DMS114 treated with DMSO at 0.1 percent for 48 hours (cell line): ENCODE measurements around the gene DSCAML1.

Experiments
- DNase-seq: peaks from one replicate; lab custom pipeline; 2025; ENCODE audit not compliant: unreplicated experiment; lab: John Stamatoyannopoulos, UW

Gene DSCAML1

GRCh38 chr11:117619661-117620060, 177.4 kb downstream of the DSCAML1 start:
- no peak for DNase-seq

- no peak for DNase-seq
These were observed 178.0 kb downstream of the DSCAML1 start for GRCh38 chr11:117618982-117619355.

GRCh38 chr11:117618302-117618981, 178.6 kb downstream of the DSCAML1 start:
- no peak for DNase-seq

- no peak for DNase-seq
These were observed 180.0 kb downstream of the DSCAML1 start for GRCh38 chr11:117616979-117617378.

GRCh38 chr11:117614728-117615127, 182.3 kb downstream of the DSCAML1 start:
- DNase-seq: no peak

GRCh38 chr11:117613521-117613920, 183.5 kb downstream of the DSCAML1 start:
- DNase-seq: no peak

GRCh38 chr11:117612177-117612576, 184.8 kb downstream of the DSCAML1 start:
- DNase-seq: no peak

GRCh38 chr11:117610901-117611300, 186.1 kb downstream of the DSCAML1 start:
- DNase-seq: no peak

GRCh38 chr11:117610045-117610444, 187.0 kb downstream of the DSCAML1 start:
- no peak for DNase-seq

GRCh38 chr11:117607449-117607848, 189.6 kb downstream of the DSCAML1 start:
- no peak for DNase-seq

GRCh38 chr11:117606790-117607189, 190.2 kb downstream of the DSCAML1 start:
- no peak for DNase-seq

GRCh38 chr11:117606211-117606610, 190.8 kb downstream of the DSCAML1 start:
- no peak for DNase-seq

- DNase-seq: no peak
These were observed 191.7 kb downstream of the DSCAML1 start for GRCh38 chr11:117605331-117605730.

GRCh38 chr11:117604336-117604995, 192.6 kb downstream of the DSCAML1 start:
- no peak for DNase-seq

GRCh38 chr11:117603932-117604331, 193.1 kb downstream of the DSCAML1 start:
- no peak for DNase-seq

GRCh38 chr11:117601006-117601708, 195.9 kb downstream of the DSCAML1 start:
- DNase-seq: no peak

GRCh38 chr11:117600234-117600783, 196.7 kb downstream of the DSCAML1 start:
- no peak for DNase-seq

- DNase-seq: no peak
These were observed 199.9 kb downstream of the DSCAML1 start for GRCh38 chr11:117597071-117597470.

GRCh38 chr11:117595440-117595839, 201.6 kb downstream of the DSCAML1 start:
- DNase-seq: no peak

GRCh38 chr11:117594721-117595120, 202.3 kb downstream of the DSCAML1 start:
- DNase-seq: no peak

GRCh38 chr11:117593065-117593464, 204.0 kb downstream of the DSCAML1 start:
- DNase-seq: no peak
